HG03060 (cell line): Measurements from ENCODE around the gene TMOD1.
"Not testable (repeated sequence)": the region's sequence is repeated elsewhere in the genome, so short reads cannot be mapped to it uniquely, and the experiment has no call there.

Experiments used
- ATAC-seq: cut with Tn5 transposase; IDR thresholded peaks from one replicate; pipeline ENCODE4 v1.9.1; 2021; ENCODE audit warnings: low read depth, moderate number of reproducible peaks; ENCODE audit not compliant: unreplicated experiment

TMOD1 gene

GRCh38 chr9:97497558-97498375 lies 3.7 kb upstream of the TMOD1 start:
- not testable (repeated sequence) for ATAC-seq

- ATAC-seq, result not testable (repeated sequence)
These were observed 2.6 kb upstream of the TMOD1 start for GRCh38 chr9:97498846-97499245.

- no peak for ATAC-seq
These were observed 1.2 kb upstream of the TMOD1 start for GRCh38 chr9:97500263-97500662.

- no peak for ATAC-seq
These were observed 695 bp upstream of the TMOD1 start for GRCh38 chr9:97500765-97501176.

- ATAC-seq, result no peak
These were observed 431 bp downstream of the TMOD1 start for GRCh38 chr9:97501972-97502221.

- no peak for ATAC-seq
These were observed 937 bp downstream of the TMOD1 start for GRCh38 chr9:97502222-97502983.

GRCh38 chr9:97502984-97503861 lies 1.8 kb downstream of the TMOD1 start:
- ATAC-seq, result no peak

- ATAC-seq, result no peak
These were observed 2.4 kb downstream of the TMOD1 start for GRCh38 chr9:97503862-97504210.

GRCh38 chr9:97504381-97505216 lies 3.1 kb downstream of the TMOD1 start:
- ATAC-seq, result no peak

GRCh38 chr9:97505845-97506244 lies 4.4 kb downstream of the TMOD1 start:
- no peak for ATAC-seq

- ATAC-seq, result no peak
These were observed 4.8 kb downstream of the TMOD1 start for GRCh38 chr9:97506306-97506705.

GRCh38 chr9:97506787-97507186 lies 5.3 kb downstream of the TMOD1 start:
- no peak for ATAC-seq

- ATAC-seq, result no peak
These were observed 6.0 kb downstream of the TMOD1 start for GRCh38 chr9:97507428-97507984.

GRCh38 chr9:97508852-97509251 lies 7.4 kb downstream of the TMOD1 start:
- no peak for ATAC-seq

GRCh38 chr9:97510797-97511654 lies 9.6 kb downstream of the TMOD1 start:
- ATAC-seq, result peak; percentile 50

GRCh38 chr9:97511655-97512427 lies 10.4 kb downstream of the TMOD1 start:
- no peak for ATAC-seq

- ATAC-seq, result no peak
These were observed 11.6 kb downstream of the TMOD1 start for GRCh38 chr9:97512966-97513560.

GRCh38 chr9:97514531-97514930 lies 13.1 kb downstream of the TMOD1 start:
- no peak for ATAC-seq
